GM12878 (cell line): ENCODE results near the gene GALNT9.

Source experiments
- CTCF ChIP-seq, 3 experiments: IDR thresholded peaks in 2 of 3; conservative IDR thresholded peaks in 1 of 3; 2 replicates each; pipeline ENCODE4 v1.5.1; 2011; ENCODE audit warnings: low read depth in 3 of 3, low read length in 3 of 3, mild to moderate bottlenecking in 3 of 3, control low read depth in 2 of 3, moderate library complexity in 2 of 3, inconsistent platforms in 1 of 3, mixed read lengths in 1 of 3; ENCODE audit not compliant: control insufficient read depth in 2 of 3, insufficient read depth in 1 of 3; ENCODE audit errors: extremely low read depth in 1 of 3
- ESRRA ChIP-seq: IDR thresholded peaks from 2 replicates; pipeline ENCODE4 v1.6.1; 2012; ENCODE audit warnings: mild to moderate bottlenecking, low read length, improper control_type of control experiment
- GABPA ChIP-seq: IDR thresholded peaks from 2 replicates; pipeline ENCODE4 v1.6.1; 2014; ENCODE audit warnings: antibody characterized with exemption, low read depth, mild to moderate bottlenecking, inconsistent platforms
- MTA2 ChIP-seq: fragments of 450-650 bp; IDR thresholded peaks from 2 replicates; pipeline ENCODE4 v1.6.1; 2016; ENCODE audit warnings: low read depth, mild to moderate bottlenecking, moderate library complexity
- MYC ChIP-seq: IDR thresholded peaks from 2 replicates; pipeline ENCODE4 v1.6.1; 2011; ENCODE audit warnings: mild to moderate bottlenecking, low read length, moderate library complexity, inconsistent platforms; ENCODE audit not compliant: insufficient read depth, insufficient replicate concordance, insufficient read length, severe bottlenecking
- NFIC ChIP-seq: IDR thresholded peaks from 2 replicates; pipeline ENCODE4 v1.6.1; 2012; ENCODE audit warnings: low read depth, mild to moderate bottlenecking, inconsistent platforms, low read length, moderate library complexity
- RAD51 ChIP-seq: fragments of 450-650 bp; IDR thresholded peaks from 2 replicates; pipeline ENCODE4 v1.6.1; 2016; ENCODE audit warnings: moderate library complexity, mild to moderate bottlenecking, inconsistent platforms
- REST ChIP-seq: IDR thresholded peaks from 2 replicates; pipeline ENCODE4 v1.6.1; 2012; ENCODE audit warnings: mild to moderate bottlenecking, low read depth, low read length
- SP1 ChIP-seq: IDR thresholded peaks from one replicate; pipeline ENCODE4 v1.6.1; 2011; ENCODE audit warnings: low read depth, low read length
- TAF1 ChIP-seq: IDR thresholded peaks from 2 replicates; pipeline ENCODE4 v1.6.1; 2011; ENCODE audit warnings: mild to moderate bottlenecking, low read depth, low read length, borderline replicate concordance
- TCF12 ChIP-seq: IDR thresholded peaks from 2 replicates; pipeline ENCODE4 v1.6.1; 2011; ENCODE audit warnings: low read depth, mild to moderate bottlenecking, low read length
- TCF7 ChIP-seq: IDR thresholded peaks from 2 replicates; pipeline ENCODE4 v1.6.1; 2014; ENCODE audit warnings: antibody characterized with exemption, borderline replicate concordance

- TF ChIP-seq REST (no peak), TAF1 (no peak), CTCF (IDR thresholded peaks at IDR 0.05 in 2 of 3, conservative IDR thresholded peaks at IDR 0.05 in 1 of 3; ENCODE audit: control insufficient read depth in 2 of 3, extremely low read depth in 1 of 3, insufficient read depth in 1 of 3, low read depth in 3 of 3, low read length in 3 of 3) (no peak), GABPA (no peak), SP1 (no peak), RAD51 (no peak), TCF12 (no peak), MTA2 (no peak), TCF7 (no peak), MYC (no peak), NFIC (no peak), ESRRA (no peak)
These were observed 91.5 kb downstream of the GALNT9 start for GRCh38 chr12:132237772-132238487.
